ENCODE data around the gene JAML.

GRCh38 chr11:118263112-118263511 lies 38.3 kb upstream of the JAML start:
- TF ChIP-seq CTCF (IDR thresholded peaks at IDR 0.05) (no peak), EZH2 (IDR thresholded peaks at IDR 0.05) (no peak)
